Measurements from ENCODE around the gene SUMO2.
"Not testable (repeated sequence)": the region's sequence is repeated elsewhere in the genome, so short reads cannot be mapped to it uniquely, and the experiment has no call there.

Gene SUMO2

DNA sequence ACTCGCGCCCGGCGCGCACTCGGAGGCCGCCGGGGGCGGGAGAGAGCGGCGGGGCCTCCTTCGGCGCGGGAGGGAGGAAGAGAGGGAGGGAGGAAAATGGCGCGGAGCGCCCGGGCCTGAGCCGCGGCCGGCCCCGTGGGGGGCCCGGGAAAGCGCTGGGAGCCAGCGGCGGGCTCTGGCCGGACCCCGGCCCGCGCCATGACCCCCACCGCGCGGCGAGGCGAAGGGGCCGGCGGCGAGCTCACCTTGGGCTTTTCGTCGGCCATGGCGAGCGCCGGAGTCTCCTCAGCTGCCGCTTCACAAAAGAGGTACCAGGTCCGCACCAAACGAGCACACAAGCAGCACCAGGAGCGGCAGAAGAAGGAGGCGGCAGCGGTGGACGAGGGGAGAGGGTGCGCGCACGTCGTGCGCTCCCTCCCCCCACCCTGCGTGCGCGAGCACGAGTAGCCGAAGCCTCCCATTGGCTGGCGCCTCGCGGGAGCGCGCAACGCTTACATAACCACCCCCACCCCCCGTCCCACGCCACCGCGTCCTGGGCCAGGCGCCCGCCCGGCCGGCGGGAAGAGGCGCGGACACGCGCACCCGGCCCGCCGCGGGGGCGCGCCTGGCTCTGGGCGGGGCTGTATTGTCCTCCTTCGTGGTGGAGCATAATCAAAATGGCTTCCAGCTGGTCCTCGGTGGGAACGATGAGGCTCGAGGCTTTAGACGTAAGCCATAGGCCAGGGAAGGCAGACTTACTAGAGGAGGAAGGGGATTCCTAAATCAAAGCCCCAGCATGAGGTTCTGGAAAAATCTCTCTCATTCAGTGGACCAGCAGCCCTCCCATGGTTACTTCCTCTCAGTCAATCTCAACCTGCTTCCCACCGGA is at the start of gene SUMO2:
Gene SUMO2, minus strand, starts transcription at position 391 of the 868 bp plus-strand sequence. Its CDS starts 125 bp downstream, at position 266.
- DNase-seq: peak; percentile 99

DNA sequence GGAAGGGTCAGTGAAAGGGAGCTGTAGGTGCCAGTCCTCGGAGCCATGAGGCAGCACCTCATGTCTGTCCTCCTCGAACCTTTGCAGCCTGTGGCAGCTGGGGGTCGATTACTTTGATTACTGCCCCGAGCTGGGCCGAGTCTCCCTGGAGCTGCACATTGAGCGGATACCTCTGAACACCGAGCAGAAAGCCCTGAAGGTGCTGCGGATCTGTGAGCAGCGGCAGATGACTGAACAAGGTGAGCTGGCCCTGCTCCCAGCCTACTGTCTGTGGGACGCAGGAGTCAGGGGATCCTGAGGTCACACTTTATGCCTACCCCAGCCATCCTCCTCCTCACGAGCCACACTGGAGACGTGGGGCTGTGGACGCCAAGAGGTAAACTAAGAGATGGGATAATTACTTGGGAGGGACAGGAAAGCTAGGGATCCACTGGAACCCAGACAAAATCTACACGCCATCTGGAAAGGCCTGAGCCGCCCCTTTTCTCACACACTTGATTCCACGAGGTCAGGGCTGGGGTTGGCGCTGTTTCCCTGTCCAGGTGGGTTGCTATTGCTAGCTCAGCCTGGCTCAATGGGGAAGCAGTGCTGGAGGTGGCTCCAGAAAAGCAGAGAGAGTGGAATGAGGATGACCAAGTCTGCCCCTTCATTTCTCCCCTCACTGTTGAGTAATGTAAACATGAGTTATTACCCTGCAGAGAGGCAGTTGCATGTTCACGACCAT is 49.1 kb upstream of the SUMO2 start:
- DNase-seq: no peak

DNA sequence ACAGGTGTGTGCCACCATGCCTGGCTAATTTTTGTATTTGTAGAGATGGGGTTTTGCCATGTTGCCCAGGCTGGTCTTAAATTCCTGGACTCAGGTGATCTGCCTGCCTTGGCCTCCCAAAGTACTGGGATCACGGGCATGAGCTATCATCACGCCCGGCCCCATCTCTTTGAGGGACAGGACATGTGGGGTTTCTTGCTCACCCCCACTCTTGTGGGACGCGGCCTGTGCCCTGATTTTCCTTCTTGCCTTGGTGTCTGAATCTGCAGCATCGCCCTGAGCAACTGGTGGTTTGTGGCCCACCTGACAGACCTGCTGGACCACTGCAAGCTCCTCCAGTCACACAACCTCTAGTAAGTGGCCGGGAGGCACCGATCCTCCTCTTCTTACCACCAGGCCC is 48.3 kb upstream of the SUMO2 start:
- DNase-seq: no peak

DNA sequence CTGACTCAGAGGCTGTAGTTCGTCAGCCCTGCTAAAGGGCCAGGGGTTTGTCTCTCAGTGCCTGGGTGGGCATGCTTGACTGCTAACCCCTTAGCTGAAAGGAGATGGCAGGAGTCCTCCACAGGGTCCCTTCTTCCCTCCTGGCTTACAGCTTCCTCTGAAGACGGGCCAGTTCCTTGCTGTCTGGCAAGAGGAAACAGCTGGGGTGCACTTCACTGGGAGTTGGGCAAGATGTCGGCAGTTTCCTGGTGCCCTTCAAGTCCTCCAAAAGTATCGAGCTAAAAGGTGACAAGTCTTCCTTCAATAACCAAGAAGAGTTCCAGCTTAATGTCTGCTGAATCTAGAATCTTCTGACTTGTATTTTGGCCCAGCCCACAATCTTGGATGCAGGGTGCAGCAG is 46.1 kb upstream of the SUMO2 start:
- DNase-seq: no peak

DNA sequence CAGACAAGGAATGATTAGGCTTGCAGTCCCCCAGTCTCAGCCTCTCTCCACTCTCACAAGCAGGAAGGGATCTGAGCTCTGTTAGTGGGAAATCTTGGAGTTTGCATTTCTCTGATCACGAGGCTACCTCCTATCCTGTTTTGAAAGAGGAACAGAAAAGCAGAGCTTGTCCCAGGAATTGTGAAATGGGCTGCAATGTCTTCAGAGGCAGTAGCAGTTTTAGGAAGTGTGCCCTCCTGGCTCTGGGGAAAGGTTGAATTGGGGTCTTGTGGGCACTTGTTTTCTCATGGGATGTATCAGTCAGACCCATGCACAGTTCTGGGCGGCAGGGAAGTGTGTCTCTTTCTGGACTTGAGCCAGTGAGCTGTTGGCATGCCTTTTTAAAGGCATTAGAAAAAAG is 45.5 kb upstream of the SUMO2 start:
- no peak for DNase-seq

DNA sequence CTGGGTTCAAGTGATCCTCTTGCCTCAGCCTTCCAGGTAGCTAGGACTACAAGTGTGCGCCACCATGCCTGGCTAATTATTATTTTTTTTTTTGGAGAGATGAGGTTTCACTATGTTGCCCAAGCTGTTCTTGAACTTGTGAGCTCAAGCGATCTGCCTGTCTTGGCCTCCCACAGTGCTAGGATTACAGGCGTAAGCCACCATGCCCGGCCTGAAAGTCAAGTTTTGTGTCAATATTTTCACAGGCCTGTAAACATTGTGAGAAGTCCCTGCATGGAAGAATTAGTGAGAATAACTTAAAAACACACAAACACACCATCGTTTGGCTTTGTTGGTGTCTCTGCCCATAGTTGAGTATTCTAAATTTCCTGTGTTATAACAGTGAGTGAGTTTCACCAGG is 45.0 kb upstream of the SUMO2 start:
- no peak for DNase-seq

DNA sequence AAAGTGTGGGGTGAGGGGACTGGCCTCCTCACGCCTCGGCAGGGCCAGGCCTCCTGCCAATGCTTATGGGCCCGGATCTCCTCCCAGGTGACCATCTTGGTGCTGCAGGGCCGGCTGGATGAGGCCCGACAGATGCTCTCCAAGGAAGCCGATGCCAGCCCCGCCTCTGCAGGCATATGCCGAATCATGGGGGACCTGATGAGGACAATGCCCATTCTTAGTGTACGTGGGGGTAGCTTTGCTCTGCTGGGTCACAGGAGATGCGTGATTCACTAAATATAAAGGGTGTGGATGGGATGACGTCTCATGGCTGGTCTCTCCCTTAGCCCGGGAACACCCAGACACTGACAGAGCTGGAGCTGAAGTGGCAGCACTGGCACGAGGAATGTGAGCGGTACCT is 42.3 kb upstream of the SUMO2 start:
- DNase-seq: no peak

DNA sequence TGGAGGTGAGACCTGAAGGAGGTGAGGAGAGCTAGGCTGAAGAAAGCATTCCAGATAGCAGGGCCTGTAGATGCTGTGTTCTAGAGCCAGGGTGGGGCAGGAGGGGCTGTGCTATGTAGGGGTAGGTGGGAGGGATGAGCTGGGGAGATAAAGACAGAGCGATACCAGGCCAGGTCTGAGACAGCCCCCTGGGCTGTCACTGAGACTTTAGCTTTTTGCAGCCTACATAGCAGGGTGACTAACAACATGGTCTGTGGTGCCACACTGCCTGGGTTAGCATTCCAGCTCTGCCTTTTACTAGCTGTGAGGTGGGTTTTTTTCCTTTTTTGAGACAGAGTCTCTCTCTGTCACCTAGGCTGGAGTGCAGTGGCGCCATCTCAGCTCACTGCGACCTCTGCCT is 37.1 kb upstream of the SUMO2 start:
- no peak for DNase-seq

DNA sequence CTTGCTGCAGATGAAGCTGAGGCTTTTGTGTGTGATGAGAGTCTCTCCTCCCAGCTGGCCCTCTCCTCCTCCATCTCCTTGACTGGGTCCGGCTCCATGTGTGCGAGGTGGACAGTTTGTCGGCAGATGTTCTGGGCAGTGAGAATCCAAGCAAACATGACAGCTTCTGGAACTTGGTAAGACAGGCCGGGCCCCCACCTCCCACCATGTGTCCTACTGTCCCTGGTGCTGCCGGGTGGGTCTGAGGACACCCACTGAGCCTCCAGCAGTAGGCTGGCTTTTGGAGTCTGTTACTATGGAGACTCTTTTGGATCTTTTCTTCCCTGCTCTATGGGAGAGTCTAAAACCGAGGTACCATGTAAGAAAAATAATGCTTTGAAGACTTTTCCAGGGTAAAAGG is 35.4 kb upstream of the SUMO2 start:
- DNase-seq: no peak

DNA sequence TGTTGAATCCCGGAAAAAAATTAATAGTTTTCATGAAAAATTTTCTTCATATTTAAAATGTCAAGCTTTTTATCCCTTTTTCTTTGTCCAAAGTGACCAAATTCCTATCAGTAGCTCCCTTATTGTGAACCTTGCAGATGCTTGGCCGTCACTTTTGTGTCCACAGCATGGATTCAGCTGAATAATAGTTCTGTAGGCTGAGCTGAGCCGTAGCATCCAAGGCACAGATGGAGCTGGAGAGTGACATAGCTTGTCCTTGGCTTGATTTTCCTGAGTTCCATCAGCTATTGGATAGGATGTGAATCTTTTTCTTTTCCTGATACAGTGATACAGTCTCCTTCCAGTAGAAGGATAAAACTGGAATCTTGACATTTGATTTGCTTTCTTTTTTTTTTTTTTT is 26.3 kb upstream of the SUMO2 start:
- DNase-seq: no peak

DNA sequence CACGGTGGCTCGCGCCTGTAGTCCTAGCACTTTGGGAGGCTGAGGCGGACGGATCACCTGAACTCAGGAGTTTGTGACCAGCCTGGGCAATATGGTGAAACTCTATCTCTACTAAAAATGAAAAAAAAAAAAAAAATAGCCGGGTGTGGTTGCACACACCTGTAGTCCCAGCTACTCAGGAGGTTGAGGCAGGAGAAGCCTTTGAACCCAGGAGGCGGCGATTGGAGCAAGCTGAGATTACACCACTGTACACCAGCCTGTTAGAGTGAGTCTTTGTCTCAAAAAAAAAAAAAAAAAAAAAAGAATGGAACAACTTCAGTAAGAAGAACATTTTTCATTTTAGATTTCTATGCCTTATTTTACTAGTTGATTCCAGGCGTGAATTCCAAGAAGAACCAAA is 25.4 kb upstream of the SUMO2 start:
- DNase-seq: no peak

DNA sequence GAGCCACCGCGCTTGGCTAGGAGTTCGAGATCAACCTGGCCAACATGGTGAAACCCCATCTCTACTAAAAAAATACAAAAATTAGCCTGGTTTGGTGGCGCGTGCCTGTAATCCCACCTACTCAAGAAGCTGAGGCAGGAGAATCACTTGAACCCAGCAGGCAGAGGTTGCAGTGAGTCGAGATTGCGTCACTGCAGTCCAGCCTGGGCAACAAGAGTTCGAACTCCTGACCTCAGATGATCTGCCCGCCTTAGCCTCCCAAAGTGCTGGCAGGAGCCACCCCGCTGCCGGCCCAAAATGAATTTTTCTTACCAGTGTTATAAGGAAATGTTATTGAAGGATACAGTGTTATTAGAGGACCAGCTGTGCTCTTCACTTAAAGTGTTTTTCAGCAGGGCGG is 25.0 kb upstream of the SUMO2 start:
- no peak for DNase-seq

DNA sequence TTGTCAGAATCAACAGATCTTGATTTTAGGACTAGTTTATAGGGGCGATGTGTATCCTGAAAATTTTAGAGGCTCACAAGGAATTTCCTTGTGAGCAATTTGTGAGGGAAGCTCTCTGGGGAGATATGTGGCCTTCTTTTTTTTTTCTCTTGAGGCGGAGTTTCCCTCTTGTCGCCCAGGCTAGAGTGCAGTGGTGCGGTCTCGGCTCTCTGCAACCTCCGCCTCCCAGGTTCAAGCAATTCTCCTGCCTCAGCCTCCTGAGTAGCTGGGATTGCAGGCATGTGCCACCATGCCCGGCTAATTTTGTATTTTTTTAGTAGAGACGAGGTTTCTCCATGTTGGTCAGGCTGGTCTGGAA is 24.3 kb upstream of the SUMO2 start:
- not testable (repeated sequence) for DNase-seq

DNA sequence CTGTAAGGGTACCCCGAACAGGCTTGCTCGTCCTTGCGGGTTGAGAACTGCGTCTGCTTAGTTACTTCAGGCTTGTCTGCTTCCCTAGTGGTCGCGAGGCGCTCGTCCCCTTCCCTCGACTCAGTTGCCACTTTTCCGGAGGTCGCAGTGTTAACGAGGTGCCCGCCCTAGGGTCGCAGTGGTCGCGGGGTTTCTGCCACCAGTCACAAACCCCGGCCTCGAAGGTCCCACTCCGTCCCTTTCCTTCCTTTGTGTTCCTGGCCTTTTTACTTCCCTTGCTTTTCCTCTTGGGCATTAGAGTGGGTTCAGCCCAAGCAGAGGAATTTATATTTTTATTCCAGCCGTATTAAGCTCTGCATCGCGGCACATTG is 23.0 kb upstream of the SUMO2 start:
- DNase-seq: no peak

DNA sequence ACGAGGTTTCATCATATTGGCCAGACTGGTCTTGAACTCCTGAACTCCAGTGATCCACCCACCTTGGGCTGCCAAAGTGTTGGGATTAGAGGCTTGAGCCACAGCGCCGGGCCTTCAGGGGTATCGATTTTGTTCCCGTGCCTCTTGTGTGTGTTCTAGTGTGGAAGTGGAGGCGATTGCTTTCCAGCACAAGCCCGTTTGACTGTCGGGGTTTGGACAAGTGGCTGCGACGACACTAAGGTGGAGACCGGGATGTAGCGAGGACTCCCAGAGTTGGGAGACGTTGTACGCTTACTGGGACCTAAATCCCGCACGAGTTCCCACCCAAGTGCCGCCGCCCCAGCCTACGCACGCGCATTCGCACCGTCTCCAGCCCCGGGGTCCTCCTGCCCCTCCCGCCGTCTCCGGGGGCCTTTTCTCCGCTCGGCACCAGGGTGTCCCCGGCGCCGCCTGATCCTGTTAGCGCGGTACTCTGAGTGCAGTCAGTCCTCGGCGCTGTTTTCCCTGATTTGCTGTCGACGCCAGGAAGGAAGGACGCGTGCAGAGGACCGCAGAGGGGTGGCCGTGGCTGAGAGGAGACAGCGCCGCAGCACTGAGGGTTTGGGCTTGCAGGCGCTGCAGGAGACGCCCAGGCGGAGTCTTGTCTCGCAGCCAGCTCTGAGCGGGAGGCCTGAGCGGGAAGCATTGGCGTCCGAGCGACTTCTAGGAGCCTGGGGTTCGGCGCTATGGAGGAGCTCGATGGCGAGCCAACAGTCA is 22.5 kb upstream of the SUMO2 start, which contains the start of gene NUP85:
Gene NUP85, plus strand, starts transcription at position 643 of the 756 bp plus-strand sequence. Its CDS starts 83 bp downstream, at position 726.
- peak; percentile 100 for DNase-seq

DNA sequence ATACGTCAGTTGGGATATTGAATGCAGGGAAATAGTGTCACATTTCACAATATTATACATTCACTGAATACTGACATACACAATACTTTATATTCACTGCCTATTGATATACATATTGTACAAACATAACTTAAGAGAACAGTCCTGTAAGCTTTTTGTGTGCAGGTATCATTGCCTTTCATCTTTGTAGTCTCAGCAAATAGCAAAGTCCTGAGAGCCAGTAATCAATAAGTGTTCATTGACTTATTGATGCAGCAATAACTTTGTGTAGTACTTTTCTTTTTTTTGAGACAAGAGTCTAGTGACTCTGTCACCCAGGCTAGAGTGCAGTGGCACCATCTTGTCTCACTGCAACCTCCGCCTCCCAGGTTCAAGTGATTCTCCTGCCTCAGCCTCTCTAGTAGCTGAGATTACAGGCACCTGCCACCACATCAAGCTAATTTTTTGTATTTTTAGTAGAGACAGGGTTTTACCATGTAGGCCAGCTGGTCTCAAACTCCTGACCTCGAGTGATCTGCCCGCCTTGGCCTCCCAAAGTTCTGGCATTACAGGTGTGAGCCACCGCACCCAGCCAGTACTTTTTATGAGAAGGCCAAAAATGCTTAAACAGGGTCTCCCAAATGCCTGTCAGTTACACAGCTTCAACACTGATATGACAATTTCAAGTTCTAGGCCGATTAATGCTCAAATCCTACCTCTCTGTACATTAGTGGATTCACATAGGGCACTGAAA is 17.3 kb upstream of the SUMO2 start:
- DNase-seq: no peak

DNA sequence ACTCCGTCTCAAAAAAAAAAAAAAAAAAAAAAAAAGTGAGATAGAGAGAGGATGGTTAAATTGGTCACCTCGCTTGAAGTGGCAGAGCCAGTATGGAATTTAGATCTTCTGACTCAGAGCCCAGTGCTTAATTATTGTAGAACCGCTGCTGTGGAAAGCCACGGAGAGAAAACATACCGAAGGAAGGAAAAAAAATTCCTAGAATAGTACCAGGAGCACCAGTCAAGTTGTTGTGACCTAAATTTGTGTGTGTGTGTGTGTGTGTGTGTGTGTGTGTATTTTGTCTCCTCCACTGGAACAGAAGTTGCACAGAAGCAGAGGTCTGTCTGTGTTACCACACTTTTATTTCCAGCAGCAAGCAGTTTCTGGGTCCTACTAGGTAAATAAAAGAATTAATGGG is 12.1 kb upstream of the SUMO2 start:
- no peak for DNase-seq

DNA sequence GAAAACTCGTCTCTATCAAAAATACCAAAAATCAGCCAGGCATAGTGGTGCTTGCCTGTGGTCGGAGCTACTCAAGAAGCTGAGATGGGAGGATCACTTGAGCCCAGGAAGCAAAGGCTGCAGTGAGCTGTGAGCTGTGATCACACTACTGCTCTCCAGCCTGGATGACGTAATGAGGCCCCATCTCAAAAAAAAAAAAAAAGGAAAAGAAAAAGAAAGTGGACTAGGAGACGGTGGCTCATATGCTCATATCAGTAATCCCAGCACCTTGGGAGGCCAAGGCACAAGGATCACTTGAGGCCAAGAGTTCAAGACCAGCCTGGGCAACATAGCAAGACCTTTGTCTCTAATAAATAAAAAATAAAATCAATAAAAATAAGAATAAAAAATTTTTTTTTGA is 8.8 kb upstream of the SUMO2 start:
- DNase-seq: no peak

DNA sequence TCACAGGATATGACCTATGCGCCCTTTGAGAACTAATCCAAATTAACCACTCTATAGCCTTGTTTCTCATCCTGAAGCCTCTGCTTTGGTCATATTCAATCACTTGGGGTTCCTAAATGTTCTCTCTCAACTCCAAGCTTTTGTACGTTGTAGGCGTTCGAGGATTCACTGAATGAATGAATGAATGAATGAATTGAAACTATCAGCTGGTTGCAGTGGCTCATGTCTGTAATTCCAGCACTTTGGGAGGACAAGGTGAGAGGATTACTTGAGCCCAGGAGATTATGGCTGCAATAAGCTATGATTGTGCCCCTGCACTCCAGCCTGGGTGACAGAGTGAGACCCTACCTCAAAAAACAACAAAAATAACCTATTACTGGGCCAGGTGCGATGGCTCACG is 5.9 kb upstream of the SUMO2 start:
- DNase-seq: no peak

DNA sequence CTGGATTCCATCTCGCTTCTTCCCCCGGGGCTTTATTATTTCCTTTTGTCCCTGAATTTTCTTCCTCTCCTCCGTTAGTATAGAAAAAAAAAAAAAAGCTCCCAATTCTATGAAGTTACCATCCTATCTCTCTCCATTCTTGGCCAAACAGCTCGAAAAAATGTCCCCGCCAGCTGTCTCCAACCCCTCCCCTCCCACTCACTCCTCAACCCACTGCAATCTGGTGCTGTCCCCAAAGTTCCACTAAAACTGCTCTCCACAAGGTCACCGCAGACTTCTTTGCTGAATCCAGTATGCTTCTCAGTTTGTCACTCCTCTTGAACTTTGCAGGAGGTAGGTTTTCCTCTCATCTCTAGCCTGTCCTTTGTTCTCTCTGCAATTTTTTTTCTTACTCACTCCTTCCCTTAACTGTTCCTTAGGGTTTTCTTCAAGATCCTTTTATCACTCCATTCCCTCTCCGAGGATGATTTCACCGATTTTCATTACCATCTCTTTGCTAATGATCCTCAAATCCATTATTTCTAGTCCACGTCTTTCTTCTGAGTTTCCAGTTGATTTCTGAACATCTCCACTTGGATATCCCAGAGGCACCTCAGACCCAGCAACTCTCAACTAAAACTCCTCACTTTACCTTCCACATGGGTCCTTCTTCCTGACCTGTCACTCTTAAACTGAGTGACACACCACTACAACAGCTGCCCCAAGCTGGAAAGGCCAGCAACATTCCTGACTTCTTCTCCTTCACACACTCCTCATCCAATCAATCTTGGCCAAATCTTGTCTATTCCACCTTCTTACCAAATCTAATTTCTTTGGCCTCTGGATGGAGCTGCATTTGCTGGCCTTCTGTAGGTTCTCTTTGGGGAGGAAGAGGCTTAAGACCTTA is 1.5 kb upstream of the SUMO2 start:
- DNase-seq: no peak

DNA sequence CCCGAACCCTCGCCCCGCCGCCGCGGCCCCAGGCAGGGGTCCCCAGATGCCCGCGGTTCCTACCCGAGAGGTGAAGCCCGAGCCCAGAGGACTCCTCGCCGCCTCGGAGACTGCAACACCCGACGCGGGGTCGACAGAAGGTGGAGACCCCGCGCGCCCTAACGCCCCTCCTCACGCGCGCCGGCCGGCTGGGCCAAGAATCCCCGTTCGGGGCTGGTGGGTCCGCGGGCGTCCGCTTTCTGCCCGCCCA is 515 bp downstream of the SUMO2 start:
- DNase-seq: no peak

DNA sequence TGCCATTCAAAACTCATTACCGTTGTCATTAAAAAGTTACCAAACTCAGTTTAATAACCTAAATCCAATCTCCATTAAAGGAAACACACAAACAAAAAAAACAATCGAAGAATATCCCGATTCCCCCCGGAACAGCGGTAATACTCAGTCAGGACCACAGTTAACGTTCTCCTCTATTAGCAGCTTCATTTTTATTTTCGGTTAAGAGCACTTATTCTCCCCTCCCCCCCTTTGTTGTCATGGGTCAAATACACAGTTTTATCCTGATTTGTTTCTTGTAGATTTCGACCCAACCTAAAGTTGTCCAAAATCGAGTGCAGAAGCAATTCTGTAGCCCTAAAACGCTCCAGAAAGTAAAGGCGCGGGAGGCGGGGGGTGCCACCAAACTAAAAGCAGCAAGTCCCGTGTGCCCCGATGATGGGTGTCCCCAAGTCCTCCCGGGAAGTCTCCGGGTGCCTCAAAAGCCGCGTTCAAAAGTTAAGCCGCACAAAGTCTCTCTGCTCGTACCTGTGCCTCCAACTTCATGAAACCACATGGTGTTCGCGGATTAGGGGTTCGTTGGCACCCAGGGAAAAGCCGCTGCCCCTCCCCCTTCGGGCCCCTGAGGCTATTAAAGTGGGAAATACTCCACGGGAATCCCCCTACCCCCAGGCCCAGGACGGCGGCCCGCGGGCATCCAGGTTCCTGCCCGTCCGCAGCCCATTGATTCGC is 996 bp downstream of the SUMO2 start:
- DNase-seq: no peak

Data from retina (tissue), 1 donor.